K562 (cell line): Measurements from ENCODE around the gene KMT2E. TPM values are rescaled to one million over a fixed set of nuclear protein-coding genes. Genes with fewer than 3 reads are reported as not detected.

Experiments
- BMI1 ChIP-seq: fragments of 150-350 bp; IDR thresholded peaks from 2 replicates; pipeline ENCODE4 v1.6.1; 2014; ENCODE audit warnings: low read length
- CBX2 ChIP-seq: fragments of 200-600 bp; sonication (generic); IDR thresholded peaks from one replicate; pipeline ENCODE4 v1.6.1; 2012; ENCODE audit warnings: mild to moderate bottlenecking, low read length, inconsistent platforms; ENCODE audit not compliant: insufficient read depth, poor library complexity, severe bottlenecking
- EGR1 ChIP-seq: fragments of 450-650 bp; conservative IDR thresholded peaks from 2 replicates; pipeline ENCODE4 v1.6.1; 2017; ENCODE audit warnings: mild to moderate bottlenecking
- FOSL1 ChIP-seq: fragments of 200-800 bp; sonication (Bioruptor generic); conservative IDR thresholded peaks from 2 replicates; pipeline ENCODE4 v1.6.1; 2016; ENCODE audit warnings: missing genetic modification characterization, missing compliant biosample characterization
- FOXM1 ChIP-seq, 2 experiments: fragments of 450-650 bp in 1 of 2; sonication (generic) in 1 of 2; formaldehyde crosslinking in 1 of 2; IDR thresholded peaks; 2 replicates each; pipeline versions ENCODE4 v1.6.1 to v1.9.0; 2017 to 2022; ENCODE audit warnings: low read depth in 2 of 2, mild to moderate bottlenecking in 2 of 2, missing genetic modification reagents in 1 of 2, moderate library complexity in 1 of 2
- ID3 ChIP-seq, 2 experiments: fragments of 250-450 bp in 1 of 2; fragments of 450-650 bp in 1 of 2; sonication (Bioruptor Pico) in 1 of 2; IDR thresholded peaks; 2 replicates each; pipeline versions ENCODE4 v1.6.1 to v1.8.0; 2016 to 2021; ENCODE audit warnings: mild to moderate bottlenecking in 2 of 2, moderate library complexity in 2 of 2, missing compliant biosample characterization in 1 of 2, missing genetic modification characterization in 1 of 2
- ILF3 ChIP-seq: fragments of 450-650 bp; IDR thresholded peaks from 2 replicates; pipeline ENCODE4 v1.6.1; 2018; ENCODE audit warnings: antibody characterized with exemption, mild to moderate bottlenecking, moderate library complexity, borderline replicate concordance
- KLF1 ChIP-seq: fragments of 450-650 bp; IDR thresholded peaks from 2 replicates; pipeline ENCODE4 v1.6.1; 2016; ENCODE audit warnings: missing genetic modification characterization, missing compliant biosample characterization
- NFIC ChIP-seq: fragments of 450-650 bp; IDR thresholded peaks from 2 replicates; pipeline ENCODE4 v1.6.1; 2017; ENCODE audit warnings: mild to moderate bottlenecking, inconsistent platforms
- RFX5 ChIP-seq: IDR thresholded peaks from 2 replicates; pipeline ENCODE4 v1.6.1; 2011; ENCODE audit warnings: low read depth, mild to moderate bottlenecking, improper control_type of control experiment, low read length
- ZKSCAN3 ChIP-seq: fragments of 250-450 bp; sonication (Bioruptor Pico); IDR thresholded peaks from 2 replicates; pipeline ENCODE4 v1.4.0; 2020
- ZNF444 ChIP-seq: fragments of 250-450 bp; sonication (Bioruptor Pico); IDR thresholded peaks from 2 replicates; pipeline ENCODE4 v1.4.0; 2020; ENCODE audit warnings: mild to moderate bottlenecking, moderate library complexity
- ZNF696 ChIP-seq: fragments of 250-450 bp; sonication (Bioruptor Pico); conservative IDR thresholded peaks from 2 replicates; pipeline ENCODE4 v1.4.0; 2020; ENCODE audit warnings: mild to moderate bottlenecking, moderate library complexity
- polyA plus RNA-seq, 8 experiments: library from polyadenylated mRNA; depleted of rRNA in 4 of 8; stranded (reverse) in 5 of 8; unstranded in 3 of 8; fragments of >200 nt; fragmentation: Nextera tagmentation in 2 of 8; fragmentation: Illumina TruSeq in 1 of 8; extraction: Ambion mirVana in 2 of 8; extraction: Trizol in 1 of 8; gene quantifications; 2 replicates each; pipeline versions ENCODE4 v1.2.1 to v1.2.3, GENCODE V29; 2011 to 2014; ENCODE audit warnings: inconsistent platforms in 1 of 8, missing spikeins in 1 of 8
- total RNA-seq, 7 experiments: library from RNA; depleted of rRNA in 6 of 7; stranded (reverse); fragments of >200 nt in 6 of 7; fragmentation: Illumina TruSeq in 2 of 7; extraction: Trizol in 2 of 7; gene quantifications; 2 replicates each; pipeline versions ENCODE4 v1.2.1 to v1.2.3, GENCODE V29; 2011 to 2021; ENCODE audit warnings: low replicate concordance in 1 of 7
- TF ChIP-seq, protein P1 (sequence below): fragments of 250-450 bp; sonication (Bioruptor Pico); IDR thresholded peaks from 2 replicates; pipeline ENCODE4 v1.5.0; 2021; ENCODE audit warnings: mild to moderate bottlenecking, borderline replicate concordance
- TF ChIP-seq, protein P2 (sequence below): fragments of 450-650 bp; formaldehyde crosslinking; IDR thresholded peaks from 2 replicates; pipeline ENCODE4 v1.4.0; 2020; ENCODE audit warnings: mild to moderate bottlenecking, moderate library complexity
- TF ChIP-seq, protein P3 (sequence below): sonication (generic); formaldehyde crosslinking; IDR thresholded peaks from 2 replicates; pipeline ENCODE4 v1.8.1; 2022; ENCODE audit warnings: missing genetic modification reagents
- TF ChIP-seq, protein P4 (sequence below): sonication (generic); formaldehyde crosslinking; IDR thresholded peaks from 2 replicates; pipeline ENCODE4 v1.9.0; 2022; ENCODE audit warnings: mild to moderate bottlenecking, missing genetic modification reagents

The KMT2E gene
- total and polyA plus RNA-seq, 9 of the 15 experiments (the other 6 are each of a cell fraction or from before 2014, with no cell fraction given), result 8.9 to 55.3 (median 38.1) TPM

GRCh38 chr7:104983578-104984539 is 30.1 kb upstream of the KMT2E start (continued):
- TF ChIP-seq, protein P1, sequence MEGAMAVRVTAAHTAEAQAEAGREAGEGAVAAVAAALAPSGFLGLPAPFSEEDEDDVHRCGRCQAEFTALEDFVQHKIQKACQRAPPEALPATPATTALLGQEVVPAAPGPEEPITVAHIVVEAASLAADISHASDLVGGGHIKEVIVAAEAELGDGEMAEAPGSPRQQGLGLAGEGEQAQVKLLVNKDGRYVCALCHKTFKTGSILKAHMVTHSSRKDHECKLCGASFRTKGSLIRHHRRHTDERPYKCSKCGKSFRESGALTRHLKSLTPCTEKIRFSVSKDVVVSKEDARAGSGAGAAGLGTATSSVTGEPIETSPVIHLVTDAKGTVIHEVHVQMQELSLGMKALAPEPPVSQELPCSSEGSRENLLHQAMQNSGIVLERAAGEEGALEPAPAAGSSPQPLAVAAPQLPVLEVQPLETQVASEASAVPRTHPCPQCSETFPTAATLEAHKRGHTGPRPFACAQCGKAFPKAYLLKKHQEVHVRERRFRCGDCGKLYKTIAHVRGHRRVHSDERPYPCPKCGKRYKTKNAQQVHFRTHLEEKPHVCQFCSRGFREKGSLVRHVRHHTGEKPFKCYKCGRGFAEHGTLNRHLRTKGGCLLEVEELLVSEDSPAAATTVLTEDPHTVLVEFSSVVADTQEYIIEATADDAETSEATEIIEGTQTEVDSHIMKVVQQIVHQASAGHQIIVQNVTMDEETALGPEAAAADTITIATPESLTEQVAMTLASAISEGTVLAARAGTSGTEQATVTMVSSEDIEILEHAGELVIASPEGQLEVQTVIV (CRISPR knock-in tag), result 0 out of 2 replicates have a peak, but pooled peaks have one; percentile 21
- no peak for TF ChIP-seq ID3 (CRISPR knock-in tag; IDR thresholded peaks at IDR 0.05)
- no peak; the same call in 1 of the 2 replicates for TF ChIP-seq ID3 (tag; IDR thresholded peaks at IDR 0.05)
- peak; percentile 64 for TF ChIP-seq FOSL1 (tag)
- TF ChIP-seq, protein P2, sequence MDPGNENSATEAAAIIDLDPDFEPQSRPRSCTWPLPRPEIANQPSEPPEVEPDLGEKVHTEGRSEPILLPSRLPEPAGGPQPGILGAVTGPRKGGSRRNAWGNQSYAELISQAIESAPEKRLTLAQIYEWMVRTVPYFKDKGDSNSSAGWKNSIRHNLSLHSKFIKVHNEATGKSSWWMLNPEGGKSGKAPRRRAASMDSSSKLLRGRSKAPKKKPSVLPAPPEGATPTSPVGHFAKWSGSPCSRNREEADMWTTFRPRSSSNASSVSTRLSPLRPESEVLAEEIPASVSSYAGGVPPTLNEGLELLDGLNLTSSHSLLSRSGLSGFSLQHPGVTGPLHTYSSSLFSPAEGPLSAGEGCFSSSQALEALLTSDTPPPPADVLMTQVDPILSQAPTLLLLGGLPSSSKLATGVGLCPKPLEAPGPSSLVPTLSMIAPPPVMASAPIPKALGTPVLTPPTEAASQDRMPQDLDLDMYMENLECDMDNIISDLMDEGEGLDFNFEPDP (CRISPR knock-in tag), result 0 out of 2 replicates have a peak, but pooled peaks have one; percentile 48
- TF ChIP-seq FOXM1 (IDR thresholded peaks at IDR 0.05; ENCODE audit: low read depth), result peak; percentile 38; the same call in 1 of the 2 replicates
- TF ChIP-seq FOXM1 (CRISPR knock-in tag; IDR thresholded peaks at IDR 0.05; ENCODE audit: low read depth), result peak; percentile 74; the same call in 1 of the 2 replicates
- no peak; the same call in 1 of the 2 replicates for TF ChIP-seq RFX5
- TF ChIP-seq ZKSCAN3 (CRISPR knock-in tag), result no peak
- no peak for TF ChIP-seq ZNF696
- TF ChIP-seq NFIC, result peak; percentile 48; the same call in 1 of the 2 replicates
- peak; percentile 92 for TF ChIP-seq EGR1
- peak; percentile 99 for TF ChIP-seq KLF1 (tag)
- no peak for TF ChIP-seq CBX2
- TF ChIP-seq, protein P3, sequence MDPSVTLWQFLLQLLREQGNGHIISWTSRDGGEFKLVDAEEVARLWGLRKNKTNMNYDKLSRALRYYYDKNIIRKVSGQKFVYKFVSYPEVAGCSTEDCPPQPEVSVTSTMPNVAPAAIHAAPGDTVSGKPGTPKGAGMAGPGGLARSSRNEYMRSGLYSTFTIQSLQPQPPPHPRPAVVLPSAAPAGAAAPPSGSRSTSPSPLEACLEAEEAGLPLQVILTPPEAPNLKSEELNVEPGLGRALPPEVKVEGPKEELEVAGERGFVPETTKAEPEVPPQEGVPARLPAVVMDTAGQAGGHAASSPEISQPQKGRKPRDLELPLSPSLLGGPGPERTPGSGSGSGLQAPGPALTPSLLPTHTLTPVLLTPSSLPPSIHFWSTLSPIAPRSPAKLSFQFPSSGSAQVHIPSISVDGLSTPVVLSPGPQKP (CRISPR knock-in tag), result no peak
- TF ChIP-seq ZNF444 (CRISPR knock-in tag), result 0 out of 2 replicates have a peak, but pooled peaks have one; percentile 29
- peak; percentile 87 for TF ChIP-seq ILF3
- TF ChIP-seq BMI1, result no peak
- TF ChIP-seq, protein P4, sequence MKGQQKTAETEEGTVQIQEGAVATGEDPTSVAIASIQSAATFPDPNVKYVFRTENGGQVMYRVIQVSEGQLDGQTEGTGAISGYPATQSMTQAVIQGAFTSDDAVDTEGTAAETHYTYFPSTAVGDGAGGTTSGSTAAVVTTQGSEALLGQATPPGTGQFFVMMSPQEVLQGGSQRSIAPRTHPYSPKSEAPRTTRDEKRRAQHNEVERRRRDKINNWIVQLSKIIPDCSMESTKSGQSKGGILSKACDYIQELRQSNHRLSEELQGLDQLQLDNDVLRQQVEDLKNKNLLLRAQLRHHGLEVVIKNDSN, result peak; percentile 74
